DND-41 (cell line): ENCODE measurements around the gene GARIN5A.

Experiments
- ATAC-seq: fragments of 200-7000 bp; cut with Tn5 transposase; 3 replicates; pipeline ENCODE4 v1.9.1; 2021; ENCODE audit warnings: low read depth; ENCODE audit not compliant: insufficient read depth
- DNase-seq: peaks from one replicate; pipeline ENCODE4 v3.0.0-alpha.2; 2020
- H2AFZ ChIP-seq: 2 replicates; pipeline ENCODE4 v1.6.0; 2012; ENCODE audit warnings: low read depth, low read length
- H3K27ac ChIP-seq: 2 replicates; pipeline ENCODE4 v1.5.1; 2012; ENCODE audit warnings: low read length, inconsistent platforms
- H3K27me3 ChIP-seq: fragments of 200-600 bp; sonication (generic); 2 replicates; pipeline ENCODE4 v1.6.0; 2012; ENCODE audit warnings: low read length, mild to moderate bottlenecking, inconsistent platforms; ENCODE audit not compliant: insufficient read depth, poor library complexity
- H3K36me3 ChIP-seq: 2 replicates; pipeline ENCODE4 v1.5.1; 2012; ENCODE audit warnings: low read length, inconsistent platforms; ENCODE audit not compliant: insufficient read depth
- H3K4me1 ChIP-seq: 2 replicates; pipeline ENCODE4 v1.5.1; 2012; ENCODE audit warnings: mild to moderate bottlenecking, low read length; ENCODE audit not compliant: insufficient read depth
- H3K4me2 ChIP-seq: 2 replicates; pipeline ENCODE4 v1.6.0; 2012; ENCODE audit warnings: mild to moderate bottlenecking, moderate library complexity, low read length, inconsistent platforms; ENCODE audit not compliant: insufficient read depth
- H3K4me3 ChIP-seq, 2 experiments: fragments of 200-600 bp in 1 of 2; shearing (Covaris generic) in 1 of 2; 2 replicates each; pipeline ENCODE4 v1.5.1; 2012 to 2016; ENCODE audit warnings: inconsistent platforms in 2 of 2, low read length in 2 of 2, mild to moderate bottlenecking in 2 of 2, low read depth in 1 of 2, moderate library complexity in 1 of 2
- H3K79me2 ChIP-seq: 2 replicates; pipeline ENCODE4 v1.6.0; 2012; ENCODE audit warnings: low read length, inconsistent platforms; ENCODE audit not compliant: insufficient read depth
- H3K9ac ChIP-seq: 2 replicates; pipeline ENCODE4 v1.6.0; 2012; ENCODE audit warnings: low read depth, mild to moderate bottlenecking, inconsistent platforms, low read length, moderate library complexity
- H3K9me3 ChIP-seq: 2 replicates; pipeline ENCODE4 v1.5.1; 2012; ENCODE audit warnings: low read length, moderate library complexity, mild to moderate bottlenecking, inconsistent platforms; ENCODE audit not compliant: insufficient read depth, severe bottlenecking
- H4K20me1 ChIP-seq: 2 replicates; pipeline ENCODE4 v1.6.0; 2012; ENCODE audit warnings: low read length; ENCODE audit not compliant: insufficient read depth
- EZH2 ChIP-seq: IDR thresholded peaks from 3 replicates; pipeline ENCODE4 v1.6.1; 2012; ENCODE audit warnings: borderline replicate concordance, low read depth, mild to moderate bottlenecking, moderate library complexity, low read length, inconsistent platforms; ENCODE audit not compliant: severe bottlenecking
- TF ChIP-seq, protein P1 (sequence below): IDR thresholded peaks from 2 replicates; pipeline ENCODE4 v1.5.1; 2012; ENCODE audit warnings: borderline replicate concordance, low read length, moderate library complexity, mild to moderate bottlenecking; ENCODE audit not compliant: poor library complexity, severe bottlenecking; ENCODE audit errors: extremely low read depth

Gene GARIN5A

DNA sequence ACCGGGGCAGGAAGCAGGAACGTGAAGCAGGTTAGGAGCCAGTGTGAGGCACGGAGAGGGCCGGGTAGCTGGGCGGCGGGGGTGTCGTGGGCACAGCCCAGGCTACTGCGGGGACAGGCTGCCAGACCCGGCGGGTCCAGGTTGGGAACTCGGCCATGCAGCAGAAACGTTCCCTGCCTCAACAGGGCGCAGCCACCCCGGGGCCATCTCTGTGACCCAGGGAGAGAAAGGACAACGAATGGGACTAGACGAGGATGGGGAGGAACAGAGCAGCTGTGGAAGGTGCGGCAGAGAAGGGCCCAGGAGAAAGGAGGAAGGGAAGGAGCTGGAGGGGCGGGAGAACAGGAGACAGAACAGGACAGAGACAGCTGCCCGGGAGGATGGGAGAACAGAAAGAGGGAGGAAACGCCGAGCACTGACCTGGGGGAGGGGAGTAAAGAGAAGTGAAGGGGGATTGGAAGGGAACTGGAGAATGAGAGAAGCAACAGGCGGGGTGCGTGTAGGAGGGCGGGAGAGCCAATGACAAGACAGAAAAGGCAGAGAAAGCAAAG, 12.9 kb upstream of the GARIN5A start:
- H3K27me3 ChIP-seq: peaks cover 11% of the 10 kb centered on the region
- no peak overlapping the region for H3K4me2 ChIP-seq

DNA sequence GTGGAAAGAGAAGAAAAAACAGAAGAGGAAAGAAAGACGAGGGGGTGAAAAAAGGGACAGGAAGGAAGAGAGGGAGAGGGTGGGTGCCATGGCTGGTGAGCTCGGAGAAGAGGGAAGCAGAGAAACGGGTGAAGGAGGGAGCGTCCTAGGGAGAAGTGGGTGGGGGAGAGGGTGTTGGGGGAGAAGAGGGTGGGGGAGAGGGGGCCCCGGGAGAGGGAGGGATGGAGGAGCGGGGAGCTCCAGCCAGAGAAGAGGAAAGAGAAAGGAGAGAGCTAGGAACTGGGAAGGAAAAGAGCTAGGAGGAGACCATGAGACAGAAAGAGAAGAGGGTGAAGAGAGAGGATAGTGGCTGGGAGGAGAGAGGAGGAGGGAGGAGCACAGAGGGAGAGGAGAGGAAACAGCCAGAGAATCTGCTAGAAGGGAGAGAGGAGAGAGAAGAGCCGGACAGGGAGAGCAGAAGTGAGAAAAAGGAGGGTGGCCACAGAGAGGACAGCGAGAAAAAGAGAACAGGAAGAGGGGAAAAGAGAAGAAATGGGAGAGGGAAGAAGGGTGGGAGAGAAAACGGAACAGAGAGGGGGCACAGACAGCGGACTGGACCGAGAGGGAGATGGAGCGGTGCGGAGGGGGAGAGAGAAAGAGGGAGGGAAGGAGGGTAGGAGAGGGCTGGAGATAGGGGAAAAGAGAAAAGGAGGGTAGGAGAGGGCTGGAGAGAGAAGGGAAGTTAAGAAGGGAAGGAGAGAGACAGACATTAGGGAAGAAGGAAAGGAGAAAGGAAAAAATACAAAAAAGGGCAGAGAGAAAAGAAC, 11.9 kb upstream of the GARIN5A start:
- Histone ChIP-seq H3K27me3 (peaks cover 11% of the 10 kb centered on the region), H3K79me2 (no peaks in the 10 kb centered on the region), H3K4me3 (no peak overlapping the region), H3K36me3 (no peaks in the 10 kb centered on the region), H3K4me2 (no peak overlapping the region), H4K20me1 (no peaks in the 10 kb centered on the region), H3K27ac (no peak overlapping the region), H2AFZ (no peak overlapping the region), H3K9ac (no peak overlapping the region), H3K9me3 (no peaks in the 10 kb centered on the region), H3K4me1 (no peaks in the 10 kb centered on the region)
- TF ChIP-seq EZH2: no peak
- TF ChIP-seq, protein P1, sequence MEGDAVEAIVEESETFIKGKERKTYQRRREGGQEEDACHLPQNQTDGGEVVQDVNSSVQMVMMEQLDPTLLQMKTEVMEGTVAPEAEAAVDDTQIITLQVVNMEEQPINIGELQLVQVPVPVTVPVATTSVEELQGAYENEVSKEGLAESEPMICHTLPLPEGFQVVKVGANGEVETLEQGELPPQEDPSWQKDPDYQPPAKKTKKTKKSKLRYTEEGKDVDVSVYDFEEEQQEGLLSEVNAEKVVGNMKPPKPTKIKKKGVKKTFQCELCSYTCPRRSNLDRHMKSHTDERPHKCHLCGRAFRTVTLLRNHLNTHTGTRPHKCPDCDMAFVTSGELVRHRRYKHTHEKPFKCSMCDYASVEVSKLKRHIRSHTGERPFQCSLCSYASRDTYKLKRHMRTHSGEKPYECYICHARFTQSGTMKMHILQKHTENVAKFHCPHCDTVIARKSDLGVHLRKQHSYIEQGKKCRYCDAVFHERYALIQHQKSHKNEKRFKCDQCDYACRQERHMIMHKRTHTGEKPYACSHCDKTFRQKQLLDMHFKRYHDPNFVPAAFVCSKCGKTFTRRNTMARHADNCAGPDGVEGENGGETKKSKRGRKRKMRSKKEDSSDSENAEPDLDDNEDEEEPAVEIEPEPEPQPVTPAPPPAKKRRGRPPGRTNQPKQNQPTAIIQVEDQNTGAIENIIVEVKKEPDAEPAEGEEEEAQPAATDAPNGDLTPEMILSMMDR: no peak
- ATAC-seq (no peak), DNase-seq (no peak)

More for the DNA sequence above, 12.9 kb upstream of the GARIN5A start:
- no peaks in the 10 kb centered on the region for H4K20me1 ChIP-seq
- H3K4me3 ChIP-seq: no peak overlapping the region
- no peak overlapping the region for H3K9ac ChIP-seq
- no peaks in the 10 kb centered on the region for H3K79me2 ChIP-seq
- TF ChIP-seq EZH2: no peak
- TF ChIP-seq, protein P1: no peak
- DNase-seq: no peak
- no peaks in the 10 kb centered on the region for H3K36me3 ChIP-seq
- H3K27ac ChIP-seq: no peak overlapping the region
- H2AFZ ChIP-seq: no peak overlapping the region
- no peaks in the 10 kb centered on the region for H3K9me3 ChIP-seq
- no peaks in the 10 kb centered on the region for H3K4me1 ChIP-seq
- ATAC-seq: no peak

DNA sequence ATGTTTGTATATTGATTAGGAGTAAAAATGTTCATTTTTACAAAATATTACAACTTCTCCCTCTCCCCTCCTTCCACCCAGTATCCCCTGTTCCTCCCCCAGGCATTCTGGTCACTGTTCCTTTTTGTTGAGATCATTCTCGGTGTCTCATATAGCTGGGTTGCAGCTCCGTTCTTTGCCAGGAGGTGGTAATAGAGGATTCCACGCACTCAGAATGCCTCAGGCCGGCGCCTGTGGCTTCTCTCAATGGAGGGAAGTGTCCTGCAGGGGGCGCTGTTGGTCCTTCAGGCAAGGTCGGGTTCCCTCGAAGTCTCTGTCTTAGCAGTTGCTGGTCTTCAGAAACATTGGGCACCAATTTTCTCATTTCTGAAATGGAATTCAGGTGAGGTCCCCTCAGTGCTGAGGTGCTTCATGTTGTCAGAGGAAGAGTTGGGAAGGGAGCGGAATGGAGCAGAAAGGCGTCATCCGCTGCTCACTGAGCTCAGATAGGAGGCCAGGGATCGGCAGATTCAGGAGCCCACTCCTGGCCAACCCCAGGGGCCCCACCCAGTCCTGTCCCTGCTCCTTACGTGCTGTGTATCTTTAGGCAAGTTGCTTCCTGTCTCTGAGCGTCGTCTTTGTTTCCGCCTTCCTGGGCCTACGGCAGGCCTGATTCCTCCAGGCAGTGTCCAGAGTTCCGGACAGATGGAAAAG, 10.3 kb upstream of the GARIN5A start:
- Histone ChIP-seq H3K27ac (no peak overlapping the region), H3K9ac (no peak overlapping the region), H4K20me1 (no peaks in the 10 kb centered on the region), H3K36me3 (no peaks in the 10 kb centered on the region), H3K4me3 (no peak overlapping the region), H3K4me1 (no peaks in the 10 kb centered on the region), H3K79me2 (no peaks in the 10 kb centered on the region), H3K27me3 (peaks cover 6% of the 10 kb centered on the region), H2AFZ (no peak overlapping the region), H3K4me2 (no peak overlapping the region), H3K9me3 (no peaks in the 10 kb centered on the region)
- TF ChIP-seq, protein P1: peak; percentile 67
- TF ChIP-seq EZH2: no peak
- no peak; the same call in 2 of the 3 replicates for ATAC-seq
- peak; percentile 55 for DNase-seq
